GM21423 (cell line): ENCODE data around the gene CNTN6.

Source experiments
- ATAC-seq: cut with Tn5 transposase; IDR thresholded peaks from one replicate; pipeline ENCODE4 v1.9.1; 2021; ENCODE audit warnings: mild to moderate bottlenecking, moderate library complexity; ENCODE audit not compliant: unreplicated experiment

CNTN6 gene

GRCh38 chr3:1400571-1400970 is 307.7 kb downstream of the CNTN6 start:
- no peak for ATAC-seq

GRCh38 chr3:1404270-1404962 is 311.6 kb downstream of the CNTN6 start:
- no peak for ATAC-seq

- no peak for ATAC-seq
Observed at GRCh38 chr3:1406250-1406649, 313.4 kb downstream of the CNTN6 start.

GRCh38 chr3:1421577-1421976 is 328.8 kb downstream of the CNTN6 start:
- no peak for ATAC-seq

- ATAC-seq = no peak
Observed at GRCh38 chr3:1423566-1424089, 330.8 kb downstream of the CNTN6 start.

- no peak for ATAC-seq
Observed at GRCh38 chr3:1439395-1439794, 346.6 kb downstream of the CNTN6 start.

GRCh38 chr3:1442271-1442670 is 349.4 kb downstream of the CNTN6 start:
- no peak for ATAC-seq

GRCh38 chr3:1444195-1444594 is 351.4 kb downstream of the CNTN6 start:
- ATAC-seq = no peak

GRCh38 chr3:1446531-1446930 is 353.7 kb downstream of the CNTN6 start:
- no peak for ATAC-seq

- ATAC-seq = no peak
Observed at GRCh38 chr3:1447452-1447851, 354.6 kb downstream of the CNTN6 start.

GRCh38 chr3:1448443-1448842 is 355.6 kb downstream of the CNTN6 start:
- no peak for ATAC-seq
